Dermis microvascular lymphatic vessel endothelial cell (primary cell): ENCODE results near the gene TALDO1. TPM values are rescaled to one million over a fixed set of nuclear protein-coding genes. Genes with fewer than 3 reads are reported as not detected.
A peak's percentile ranks its signal among the peaks of the same experiment; 100 is the strongest.
"Not testable (repeated sequence)": the region's sequence is repeated elsewhere in the genome, so short reads cannot be mapped to it uniquely, and the experiment has no call there.

Source experiments
- DNase-seq, 2 donors: peaks; one replicate each; pipeline versions ENCODE4 v3.0.0 to v3.0.0-alpha.2; 2010; ENCODE audit warnings: low read depth in 2 of 2
- total RNA-seq: library from RNA; depleted of rRNA; stranded (reverse); fragments of >200 nt; gene quantifications from 2 replicates; pipeline ENCODE4 v1.2.1, GENCODE V29; 2014

Gene TALDO1
- total RNA-seq, 1 donor from 2014 or later, result 112 TPM

GRCh38 chr11:734541-734940 lies 12.7 kb upstream of the TALDO1 start:
- not testable (repeated sequence) for DNase-seq

- no peak for DNase-seq
Observed at GRCh38 chr11:737366-737765, 9.9 kb upstream of the TALDO1 start.

- DNase-seq, result not testable (repeated sequence)
Observed at GRCh38 chr11:737899-738298, 9.4 kb upstream of the TALDO1 start.

- DNase-seq, result no peak
Observed at GRCh38 chr11:742156-742546, 5.1 kb upstream of the TALDO1 start.

GRCh38 chr11:742571-743201 lies 4.6 kb upstream of the TALDO1 start:
- DNase-seq, result no peak

- no peak for DNase-seq
Observed at GRCh38 chr11:745428-745827, 1.8 kb upstream of the TALDO1 start.

GRCh38 chr11:746289-747157 lies 741 bp upstream of the TALDO1 start:
- no peak for DNase-seq

GRCh38 chr11:748007-748359 lies 719 bp downstream of the TALDO1 start:
- peak in 1 of 2 donors; percentile 33 for DNase-seq

- no peak for DNase-seq
Observed at GRCh38 chr11:749731-750130, 2.5 kb downstream of the TALDO1 start.

- no peak for DNase-seq
Observed at GRCh38 chr11:760236-760635, 13.0 kb downstream of the TALDO1 start.

- no peak for DNase-seq
Observed at GRCh38 chr11:761526-762108, 14.4 kb downstream of the TALDO1 start.

GRCh38 chr11:762421-763072 lies 15.3 kb downstream of the TALDO1 start:
- no peak for DNase-seq

GRCh38 chr11:763073-763463 lies 15.8 kb downstream of the TALDO1 start:
- DNase-seq, result no peak

- DNase-seq, result no peak
Observed at GRCh38 chr11:763549-764321, 16.5 kb downstream of the TALDO1 start.

GRCh38 chr11:764322-765024 lies 17.2 kb downstream of the TALDO1 start:
- DNase-seq, result no peak

GRCh38 chr11:765025-765801 lies 17.9 kb downstream of the TALDO1 start:
- peak; percentile 29 to 53 for DNase-seq

GRCh38 chr11:765802-766091 lies 18.5 kb downstream of the TALDO1 start:
- no peak for DNase-seq

- no peak for DNase-seq
Observed at GRCh38 chr11:766106-766935, 19.1 kb downstream of the TALDO1 start.

- DNase-seq, result no peak
Observed at GRCh38 chr11:766936-767210, 19.6 kb downstream of the TALDO1 start.

GRCh38 chr11:767238-767637 lies 20.0 kb downstream of the TALDO1 start:
- no peak for DNase-seq
